Thymus (tissue), 2 donors: ENCODE measurements around the gene SRGAP2C. TPM values are rescaled to one million over a fixed set of nuclear protein-coding genes. Genes with fewer than 3 reads are reported as not detected.

Source experiments
- polyA plus RNA-seq: library from polyadenylated mRNA; stranded (reverse); fragments of 200-250 nt; gene quantifications from one replicate; pipeline ENCODE4 v1.2.3, GENCODE V29; 2013
- total RNA-seq: library from RNA; stranded (reverse); fragments of 120-200 nt; gene quantifications from one replicate; pipeline ENCODE4 v1.2.4, GENCODE V29; 2013
- donor health status: healthy.

Gene SRGAP2C
- total and polyA plus RNA-seq, 2 donors: 3.4 to 6.2 TPM

Other genes with a start within 250 kb of the SRGAP2C start
- gene FAM72B, start 635 bp upstream of the SRGAP2C start, total RNA-seq: 8.5 TPM
- gene FAM72B, start 635 bp upstream of the SRGAP2C start, polyA plus RNA-seq: 3.5 TPM